Trophoblast cell (in vitro differentiated cells and primary cell): Measurements from ENCODE around the gene TSPAN33.
A peak's percentile ranks its signal among the peaks of the same experiment; 100 is the strongest.

Experiments used
- DNase-seq, 2 donors: peaks; one replicate each; pipeline ENCODE4 v3.0.0-alpha.2; 2016
- H2AFZ ChIP-seq: 2 replicates; pipeline ENCODE4 v1.6.1; 2013; ENCODE audit warnings: low read length, moderate library complexity, mild to moderate bottlenecking; ENCODE audit not compliant: insufficient read depth, poor library complexity
- H2AK5ac ChIP-seq: 2 replicates; pipeline ENCODE4 v1.6.1; 2013; ENCODE audit warnings: mild to moderate bottlenecking, low read length
- H2BK120ac ChIP-seq: 2 replicates; pipeline ENCODE4 v1.6.1; 2013; ENCODE audit warnings: low read length, mild to moderate bottlenecking, moderate library complexity; ENCODE audit not compliant: insufficient read depth, poor library complexity
- H2BK12ac ChIP-seq: 2 replicates; pipeline ENCODE4 v1.6.1; 2013; ENCODE audit warnings: mild to moderate bottlenecking, low read length, moderate library complexity
- H2BK5ac ChIP-seq: 2 replicates; pipeline ENCODE4 v1.6.1; 2013; ENCODE audit warnings: low read length, low read depth, moderate library complexity, mild to moderate bottlenecking; ENCODE audit not compliant: poor library complexity
- H3K14ac ChIP-seq: 2 replicates; pipeline ENCODE4 v1.6.1; 2013; ENCODE audit warnings: mild to moderate bottlenecking, low read length
- H3K18ac ChIP-seq: 2 replicates; pipeline ENCODE4 v1.6.1; 2013; ENCODE audit warnings: mild to moderate bottlenecking, low read length
- H3K23ac ChIP-seq: 2 replicates; pipeline ENCODE4 v1.6.1; 2013; ENCODE audit warnings: low read length
- H3K27ac ChIP-seq: 2 replicates; pipeline ENCODE4 v1.5.1; 2013; ENCODE audit warnings: low read depth, mild to moderate bottlenecking, inconsistent platforms, low read length, moderate library complexity
- H3K27me3 ChIP-seq: 2 replicates; pipeline ENCODE4 v1.6.1; 2013; ENCODE audit warnings: inconsistent platforms, mild to moderate bottlenecking, low read length, moderate library complexity; ENCODE audit not compliant: insufficient read depth
- H3K36me3 ChIP-seq, 2 experiments: 1 replicate in 1 of 2; 2 replicates in 1 of 2; pipeline ENCODE4 v1.6.1; 2013; ENCODE audit warnings: low read length in 2 of 2, mild to moderate bottlenecking in 2 of 2, moderate library complexity in 1 of 2; ENCODE audit not compliant: insufficient read depth in 2 of 2, control insufficient read depth in 1 of 2
- H3K4ac ChIP-seq: 2 replicates; pipeline ENCODE4 v1.6.1; 2013; ENCODE audit warnings: low read depth, mild to moderate bottlenecking, low read length, moderate library complexity
- H3K4me1 ChIP-seq, 2 experiments: 1 replicate in 1 of 2; 2 replicates in 1 of 2; pipeline ENCODE4 v1.6.1; 2013; ENCODE audit warnings: low read length in 2 of 2, mild to moderate bottlenecking in 2 of 2, moderate library complexity in 1 of 2; ENCODE audit not compliant: insufficient read depth in 2 of 2, control insufficient read depth in 1 of 2
- H3K4me2 ChIP-seq: 2 replicates; pipeline ENCODE4 v1.6.1; 2013; ENCODE audit warnings: inconsistent platforms, mild to moderate bottlenecking, low read length, moderate library complexity
- H3K4me3 ChIP-seq: 2 replicates; pipeline ENCODE4 v1.5.1; 2013; ENCODE audit warnings: mild to moderate bottlenecking, low read depth, low read length, inconsistent platforms
- H3K79me1 ChIP-seq: one replicate; pipeline ENCODE4 v1.6.1; 2013; ENCODE audit warnings: low read length
- H3K79me2 ChIP-seq: 2 replicates; pipeline ENCODE4 v1.6.1; 2013; ENCODE audit warnings: low read length, mild to moderate bottlenecking; ENCODE audit not compliant: control insufficient read depth, insufficient read depth, poor library complexity
- H3K9ac ChIP-seq: 2 replicates; pipeline ENCODE4 v1.6.1; 2013; ENCODE audit warnings: mild to moderate bottlenecking, low read length
- H3K9me3 ChIP-seq: 2 replicates; pipeline ENCODE4 v1.6.1; 2013; ENCODE audit warnings: low read depth, mild to moderate bottlenecking, control low read depth, inconsistent platforms, low read length; ENCODE audit not compliant: insufficient read depth
- H4K12ac ChIP-seq: 2 replicates; pipeline ENCODE4 v1.6.1; 2013; ENCODE audit warnings: low read depth, mild to moderate bottlenecking, low read length, moderate library complexity
- H4K8ac ChIP-seq: 2 replicates; pipeline ENCODE4 v1.6.1; 2013; ENCODE audit warnings: low read depth, mild to moderate bottlenecking, low read length, moderate library complexity
- H4K91ac ChIP-seq: one replicate; pipeline ENCODE4 v1.6.1; 2013; ENCODE audit warnings: low read depth, mild to moderate bottlenecking, low read length, moderate library complexity
- WGBS: extraction: QIAGEN DNeasy Blood & Tissue Kit; methylation state at CpG from one replicate; pipeline ENCODE4 v1.1.7; 2013; ENCODE audit warnings: missing lambda C conversion rate; ENCODE audit not compliant: insufficient read length, insufficient coverage; ENCODE audit errors: extremely low coverage; 5-methylcytosine and 5-hydroxymethylcytosine counted together

Gene TSPAN33

GRCh38 chr7:129188372-129188891, 43.9 kb downstream of the TSPAN33 start, which contains the start of gene SMO:
Gene SMO, plus strand, starts transcription at chr7:129188633. Its CDS starts 519 bp downstream, at chr7:129189152.
- Histone ChIP-seq H3K14ac (peak within 1 kb of the TSS; percentile 50), H2AK5ac (no peak within 1 kb of the TSS), H2BK5ac (peak within 1 kb of the TSS; percentile 26), H3K4me3 (peak within 1 kb of the TSS; percentile 85), H4K12ac (peak within 1 kb of the TSS; percentile 79), H3K27ac (peak within 1 kb of the TSS; percentile 14), H3K27me3 (no peaks in the 10 kb centered on the region), H2BK12ac (peak within 1 kb of the TSS; percentile 56), H3K36me3 (no peaks in the 10 kb centered on the region), H3K79me1 (peaks cover 10% of the 10 kb centered on the region), H3K79me2 (peaks cover 12% of the 10 kb centered on the region), H3K18ac (peak within 1 kb of the TSS; percentile 34), H4K91ac (peak within 1 kb of the TSS; percentile 80), H3K23ac (no peak within 1 kb of the TSS), H3K4ac (peak within 1 kb of the TSS; percentile 52), H3K4me2 (peak within 1 kb of the TSS; percentile 90), H3K9me3 (no peaks in the 10 kb centered on the region), H3K9ac (peak within 1 kb of the TSS; percentile 89), H3K4me1 (peaks cover 10 to 11% of the 10 kb centered on the region in 2 experiments), H2AFZ (peak within 1 kb of the TSS; percentile 63), H2BK120ac (peak within 1 kb of the TSS; percentile 10), H4K8ac (peak within 1 kb of the TSS; percentile 78)
- no CpG with 5 or more reads among the region's 48 CpGs for WGBS
- peak in 1 of 2 donors; percentile 29 for DNase-seq

GRCh38 chr7:129188892-129189660, 44.6 kb downstream of the TSPAN33 start:
- Histone ChIP-seq H3K4me2 (peak overlapping the region; percentile 90), H3K23ac (no peak overlapping the region), H4K91ac (peak overlapping the region; percentile 80), H3K4me1 (peaks cover 10 to 11% of the 10 kb centered on the region in 2 experiments), H3K4me3 (peak overlapping the region; percentile 85), H3K27me3 (no peaks in the 10 kb centered on the region), H3K14ac (peak overlapping the region; percentile 50), H3K79me1 (peaks cover 10% of the 10 kb centered on the region), H2AFZ (peak overlapping the region; percentile 51), H2BK12ac (no peak overlapping the region), H3K27ac (peak overlapping the region; percentile 14), H3K36me3 (no peaks in the 10 kb centered on the region), H3K4ac (peak overlapping the region; percentile 52), H3K9me3 (no peaks in the 10 kb centered on the region), H3K79me2 (peaks cover 12% of the 10 kb centered on the region), H2BK120ac (peak overlapping the region; percentile 10), H3K9ac (peak overlapping the region; percentile 89), H4K8ac (peak overlapping the region; percentile 78), H2BK5ac (peak overlapping the region; percentile 26), H4K12ac (peak overlapping the region; percentile 79), H2AK5ac (no peak overlapping the region), H3K18ac (peak overlapping the region; percentile 34)
- peak in 1 of 2 donors; percentile 23 for DNase-seq
- WGBS, result no CpG with 5 or more reads among the region's 83 CpGs

GRCh38 chr7:129189661-129190310, 45.3 kb downstream of the TSPAN33 start:
- no peak overlapping the region for H2BK12ac ChIP-seq
- peak overlapping the region; percentile 51 for H2AFZ ChIP-seq
- no peak overlapping the region for H3K14ac ChIP-seq
- H3K4ac ChIP-seq, result peak overlapping the region; percentile 25
- peak overlapping the region; percentile 85 for H3K4me3 ChIP-seq
- H3K27ac ChIP-seq, result no peak overlapping the region
- H2AK5ac ChIP-seq, result no peak overlapping the region
- no CpG with 5 or more reads among the region's 13 CpGs for whole genome bisulfite sequencing
- no peak for DNase-seq
- no peak overlapping the region for H4K12ac ChIP-seq
- H3K36me3 ChIP-seq, result no peaks in the 10 kb centered on the region
- no peak overlapping the region for H4K8ac ChIP-seq
- H2BK120ac ChIP-seq, result no peak overlapping the region
- peak overlapping the region; percentile 89 for H3K9ac ChIP-seq
- H2BK5ac ChIP-seq, result no peak overlapping the region
- H3K79me1 ChIP-seq, result peaks cover 10% of the 10 kb centered on the region
- H3K9me3 ChIP-seq, result no peaks in the 10 kb centered on the region
- peaks cover 10 to 11% of the 10 kb centered on the region in 2 experiments for H3K4me1 ChIP-seq
- no peaks in the 10 kb centered on the region for H3K27me3 ChIP-seq
- peak overlapping the region; percentile 90 for H3K4me2 ChIP-seq
- H3K23ac ChIP-seq, result no peak overlapping the region
- H4K91ac ChIP-seq, result peak overlapping the region; percentile 80
- H3K79me2 ChIP-seq, result peaks cover 12% of the 10 kb centered on the region
- H3K18ac ChIP-seq, result peak overlapping the region; percentile 34

- Histone ChIP-seq H3K14ac (no peak overlapping the region), H3K18ac (peak overlapping the region; percentile 23), H3K4me2 (no peak overlapping the region), H3K4ac (no peak overlapping the region), H3K9ac (no peak overlapping the region), H2AK5ac (no peak overlapping the region), H3K79me2 (peaks cover 12% of the 10 kb centered on the region), H3K9me3 (no peaks in the 10 kb centered on the region), H3K4me1 (peaks cover 10 to 11% of the 10 kb centered on the region in 2 experiments), H4K91ac (no peak overlapping the region), H2BK120ac (no peak overlapping the region), H3K36me3 (no peaks in the 10 kb centered on the region), H2BK12ac (no peak overlapping the region), H3K79me1 (peaks cover 10% of the 10 kb centered on the region), H3K27me3 (no peaks in the 10 kb centered on the region), H2BK5ac (no peak overlapping the region), H2AFZ (no peak overlapping the region), H3K4me3 (no peak overlapping the region), H4K8ac (no peak overlapping the region), H3K27ac (no peak overlapping the region), H4K12ac (no peak overlapping the region), H3K23ac (no peak overlapping the region)
- WGBS, result no CpG with 5 or more reads among the region's 3 CpGs
- DNase-seq, result no peak
These were observed 46.8 kb downstream of the TSPAN33 start for GRCh38 chr7:129191272-129191671.
